Ramos (cell line): ENCODE measurements around the gene SLC6A19.

Experiments used
- in situ Hi-C: fragments of 300-500 bp; cut with MboI; formaldehyde crosslinking; loops from one replicate; pipeline ENCODE4 v1.14.3; 2022; ENCODE audit warnings: low sequenced_read_pairs; ENCODE audit not compliant: unreplicated experiment

SLC6A19 gene

DNA sequence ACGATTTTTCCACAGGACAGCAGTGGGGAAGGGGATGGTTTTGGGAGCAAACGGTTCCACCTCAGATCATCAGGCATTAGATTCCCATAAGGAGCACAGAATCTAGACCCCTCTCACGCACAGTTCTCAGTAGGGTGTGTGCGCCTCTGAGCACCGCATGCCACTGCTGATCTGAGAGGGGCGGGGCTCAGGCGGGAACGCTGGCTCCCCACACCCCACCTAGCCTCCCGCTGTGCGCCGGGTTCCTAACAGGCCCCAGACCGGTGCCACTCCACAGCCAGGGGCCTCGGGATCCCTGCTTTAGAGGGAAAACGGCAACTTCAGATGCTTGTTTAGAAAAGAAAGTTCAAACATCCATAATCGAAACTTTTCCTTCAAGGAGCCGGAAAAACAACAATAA is 73.1 kb downstream of the SLC6A19 start:
- in situ Hi-C loops, result no loop called here
